ENCODE measurements around the gene RPN2.

Gene RPN2

GRCh38 chr20:37261714-37262113, 82.6 kb downstream of the RPN2 start, which contains the start of gene GHRH:
TSS of gene GHRH (minus strand) at chr20:37261814. CDS start at chr20:37256889, 4,925 bp downstream.
- H3K9me3 ChIP-seq (ENCODE audit: control insufficient read depth, low read length) = no peaks in the 10 kb centered on the region
- no peak within 1 kb of the TSS for H3K4me3 ChIP-seq (ENCODE audit: insufficient read depth, low read depth, low read length)
- 96 to 97% methylated on average over 9 of the region's 9 CpGs for WGBS, 2 experiments
- no peak within 1 kb of the TSS for H3K27ac ChIP-seq (ENCODE audit: insufficient read depth, low read depth, low read length, poor library complexity, severe bottlenecking)
- H3K36me3 ChIP-seq (ENCODE audit: control insufficient read depth, insufficient read depth, low read length) = no peaks in the 10 kb centered on the region
- H3K27me3 ChIP-seq (ENCODE audit: control insufficient read depth, insufficient read depth, low read length, poor library complexity, severe bottlenecking) = no peaks in the 10 kb centered on the region
- peaks cover 36% of the 10 kb centered on the region for H3K4me1 ChIP-seq (ENCODE audit: control insufficient read depth, insufficient read depth, low read length)

GRCh38 chr20:37262505-37262904, 83.4 kb downstream of the RPN2 start:
- Histone ChIP-seq H3K4me3 (ENCODE audit: insufficient read depth, low read depth, low read length) (no peak overlapping the region), H3K36me3 (ENCODE audit: control insufficient read depth, insufficient read depth, low read length) (no peaks in the 10 kb centered on the region), H3K27ac (ENCODE audit: insufficient read depth, low read depth, low read length, poor library complexity, severe bottlenecking) (no peak overlapping the region), H3K9me3 (ENCODE audit: control insufficient read depth, low read length) (no peaks in the 10 kb centered on the region), H3K27me3 (ENCODE audit: control insufficient read depth, insufficient read depth, low read length, poor library complexity, severe bottlenecking) (no peaks in the 10 kb centered on the region), H3K4me1 (ENCODE audit: control insufficient read depth, insufficient read depth, low read length) (peaks cover 35% of the 10 kb centered on the region)
- WGBS, 2 experiments = 92 to 95% methylated on average over 8 of the region's 8 CpGs

- 92 to 95% methylated on average over 6 of the region's 6 CpGs for WGBS, 2 experiments
- no peak overlapping the region for H3K27ac ChIP-seq (ENCODE audit: insufficient read depth, low read depth, low read length, poor library complexity, severe bottlenecking)
- H3K9me3 ChIP-seq (ENCODE audit: control insufficient read depth, low read length) = no peaks in the 10 kb centered on the region
- peaks cover 31% of the 10 kb centered on the region for H3K4me1 ChIP-seq (ENCODE audit: control insufficient read depth, insufficient read depth, low read length)
- H3K4me3 ChIP-seq (ENCODE audit: insufficient read depth, low read depth, low read length) = no peak overlapping the region
- H3K36me3 ChIP-seq (ENCODE audit: control insufficient read depth, insufficient read depth, low read length) = no peaks in the 10 kb centered on the region
- no peaks in the 10 kb centered on the region for H3K27me3 ChIP-seq (ENCODE audit: control insufficient read depth, insufficient read depth, low read length, poor library complexity, severe bottlenecking)
Observed at GRCh38 chr20:37263686-37264085, 84.6 kb downstream of the RPN2 start.

- Histone ChIP-seq H3K4me3 (ENCODE audit: insufficient read depth, low read depth, low read length) (no peak overlapping the region), H3K27me3 (ENCODE audit: control insufficient read depth, insufficient read depth, low read length, poor library complexity, severe bottlenecking) (no peaks in the 10 kb centered on the region), H3K9me3 (ENCODE audit: control insufficient read depth, low read length) (no peaks in the 10 kb centered on the region), H3K27ac (ENCODE audit: insufficient read depth, low read depth, low read length, poor library complexity, severe bottlenecking) (no peak overlapping the region), H3K36me3 (ENCODE audit: control insufficient read depth, insufficient read depth, low read length) (no peaks in the 10 kb centered on the region), H3K4me1 (ENCODE audit: control insufficient read depth, insufficient read depth, low read length) (peaks cover 16% of the 10 kb centered on the region)
- 94 to 97% methylated on average over 4 of the region's 4 CpGs for WGBS, 2 experiments
Observed at GRCh38 chr20:37265152-37265551, 86.0 kb downstream of the RPN2 start.

- H3K4me3 ChIP-seq (ENCODE audit: insufficient read depth, low read depth, low read length) = no peak overlapping the region
- H3K9me3 ChIP-seq (ENCODE audit: control insufficient read depth, low read length) = no peaks in the 10 kb centered on the region
- 87 to 91% methylated on average over 9 of the region's 9 CpGs for WGBS, 2 experiments
- H3K4me1 ChIP-seq (ENCODE audit: control insufficient read depth, insufficient read depth, low read length) = peaks cover 8% of the 10 kb centered on the region
- H3K27ac ChIP-seq (ENCODE audit: insufficient read depth, low read depth, low read length, poor library complexity, severe bottlenecking) = no peak overlapping the region
- H3K36me3 ChIP-seq (ENCODE audit: control insufficient read depth, insufficient read depth, low read length) = no peaks in the 10 kb centered on the region
- H3K27me3 ChIP-seq (ENCODE audit: control insufficient read depth, insufficient read depth, low read length, poor library complexity, severe bottlenecking) = no peaks in the 10 kb centered on the region
Observed at GRCh38 chr20:37266940-37267666, 88.0 kb downstream of the RPN2 start.

GRCh38 chr20:37267667-37268313, 88.7 kb downstream of the RPN2 start:
- Histone ChIP-seq H3K9me3 (ENCODE audit: control insufficient read depth, low read length) (no peaks in the 10 kb centered on the region), H3K27me3 (ENCODE audit: control insufficient read depth, insufficient read depth, low read length, poor library complexity, severe bottlenecking) (no peaks in the 10 kb centered on the region), H3K36me3 (ENCODE audit: control insufficient read depth, insufficient read depth, low read length) (no peaks in the 10 kb centered on the region), H3K4me1 (ENCODE audit: control insufficient read depth, insufficient read depth, low read length) (peaks cover 8% of the 10 kb centered on the region), H3K4me3 (ENCODE audit: insufficient read depth, low read depth, low read length) (no peak overlapping the region), H3K27ac (ENCODE audit: insufficient read depth, low read depth, low read length, poor library complexity, severe bottlenecking) (peak overlapping the region; percentile 84)
- 14 to 19% methylated on average over 15 of the region's 15 CpGs for WGBS, 2 experiments

GRCh38 chr20:37270576-37271420, 91.7 kb downstream of the RPN2 start:
- no peak overlapping the region for H3K4me3 ChIP-seq (ENCODE audit: insufficient read depth, low read depth, low read length)
- no peaks in the 10 kb centered on the region for H3K36me3 ChIP-seq (ENCODE audit: control insufficient read depth, insufficient read depth, low read length)
- H3K27me3 ChIP-seq (ENCODE audit: control insufficient read depth, insufficient read depth, low read length, poor library complexity, severe bottlenecking) = no peaks in the 10 kb centered on the region
- H3K9me3 ChIP-seq (ENCODE audit: control insufficient read depth, low read length) = no peaks in the 10 kb centered on the region
- H3K4me1 ChIP-seq (ENCODE audit: control insufficient read depth, insufficient read depth, low read length) = peaks cover 8% of the 10 kb centered on the region
- 95% methylated on average over 12 of the region's 12 CpGs for WGBS, 2 experiments
- no peak overlapping the region for H3K27ac ChIP-seq (ENCODE audit: insufficient read depth, low read depth, low read length, poor library complexity, severe bottlenecking)

GRCh38 chr20:37271421-37271768, 92.3 kb downstream of the RPN2 start:
- Histone ChIP-seq H3K27ac (ENCODE audit: insufficient read depth, low read depth, low read length, poor library complexity, severe bottlenecking) (no peak overlapping the region), H3K9me3 (ENCODE audit: control insufficient read depth, low read length) (no peaks in the 10 kb centered on the region), H3K36me3 (ENCODE audit: control insufficient read depth, insufficient read depth, low read length) (no peaks in the 10 kb centered on the region), H3K4me3 (ENCODE audit: insufficient read depth, low read depth, low read length) (no peak overlapping the region), H3K27me3 (ENCODE audit: control insufficient read depth, insufficient read depth, low read length, poor library complexity, severe bottlenecking) (no peaks in the 10 kb centered on the region), H3K4me1 (ENCODE audit: control insufficient read depth, insufficient read depth, low read length) (peaks cover 8% of the 10 kb centered on the region)
- 91 to 94% methylated on average over 3 of the region's 3 CpGs for WGBS, 2 experiments

- Histone ChIP-seq H3K4me1 (ENCODE audit: control insufficient read depth, insufficient read depth, low read length) (no peaks in the 10 kb centered on the region), H3K4me3 (ENCODE audit: insufficient read depth, low read depth, low read length) (no peak overlapping the region), H3K36me3 (ENCODE audit: control insufficient read depth, insufficient read depth, low read length) (no peaks in the 10 kb centered on the region), H3K27me3 (ENCODE audit: control insufficient read depth, insufficient read depth, low read length, poor library complexity, severe bottlenecking) (no peaks in the 10 kb centered on the region), H3K9me3 (ENCODE audit: control insufficient read depth, low read length) (no peaks in the 10 kb centered on the region), H3K27ac (ENCODE audit: insufficient read depth, low read depth, low read length, poor library complexity, severe bottlenecking) (no peak overlapping the region)
- no CpG with 5 or more reads among the region's 1 CpG for WGBS, 2 experiments
Observed at GRCh38 chr20:37273988-37274387, 94.9 kb downstream of the RPN2 start.
